NCI-H446 treated with DMSO at 0.1 percent for 48 hours (cell line): ENCODE measurements around the gene ACMSD.
"Not testable (repeated sequence)": the region's sequence is repeated elsewhere in the genome, so short reads cannot be mapped to it uniquely, and the experiment has no call there.

ENCODE experiments used
- DNase-seq: peaks from one replicate; lab custom pipeline; 2025; lab: John Stamatoyannopoulos, UW

ACMSD gene

DNA sequence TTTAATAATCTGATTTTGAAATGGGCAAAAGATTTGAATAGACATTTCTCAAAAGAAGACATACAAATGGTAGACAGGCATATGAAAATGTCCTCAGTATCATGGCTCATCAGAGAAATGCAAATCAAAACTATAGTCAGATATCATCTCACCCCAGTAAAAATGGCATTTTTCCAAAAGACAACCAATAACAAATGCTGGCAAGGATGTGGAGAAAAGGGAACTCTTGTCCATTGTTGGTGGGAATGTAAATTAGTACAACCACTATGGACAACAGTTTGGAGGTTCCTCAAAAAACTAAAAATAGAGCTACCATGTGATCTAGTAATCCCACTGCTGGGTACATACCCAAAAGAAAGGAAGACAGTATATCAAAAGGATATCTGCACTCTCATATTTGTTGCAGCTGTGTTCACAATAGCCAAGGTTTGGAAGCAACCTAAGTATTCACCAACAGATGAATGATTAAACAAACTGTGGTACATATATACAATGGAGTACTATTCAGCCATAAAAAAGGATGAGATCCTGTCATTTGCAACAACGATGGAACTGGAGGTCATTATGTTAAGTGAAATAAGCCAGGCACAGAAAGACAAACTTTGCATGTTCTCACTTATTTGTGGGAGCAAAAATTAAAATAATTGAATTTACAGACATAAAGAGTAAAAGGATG lies 69.2 kb downstream of the ACMSD start:
- DNase-seq, result not testable (repeated sequence)

- no peak for DNase-seq
Measured at GRCh38 chr2:134910763-134911399, 72.5 kb downstream of the ACMSD start.

GRCh38 chr2:134911400-134911785 lies 73.0 kb downstream of the ACMSD start:
- DNase-seq, result no peak

- DNase-seq, result no peak
Measured at GRCh38 chr2:134912361-134912760, 73.9 kb downstream of the ACMSD start.

DNA sequence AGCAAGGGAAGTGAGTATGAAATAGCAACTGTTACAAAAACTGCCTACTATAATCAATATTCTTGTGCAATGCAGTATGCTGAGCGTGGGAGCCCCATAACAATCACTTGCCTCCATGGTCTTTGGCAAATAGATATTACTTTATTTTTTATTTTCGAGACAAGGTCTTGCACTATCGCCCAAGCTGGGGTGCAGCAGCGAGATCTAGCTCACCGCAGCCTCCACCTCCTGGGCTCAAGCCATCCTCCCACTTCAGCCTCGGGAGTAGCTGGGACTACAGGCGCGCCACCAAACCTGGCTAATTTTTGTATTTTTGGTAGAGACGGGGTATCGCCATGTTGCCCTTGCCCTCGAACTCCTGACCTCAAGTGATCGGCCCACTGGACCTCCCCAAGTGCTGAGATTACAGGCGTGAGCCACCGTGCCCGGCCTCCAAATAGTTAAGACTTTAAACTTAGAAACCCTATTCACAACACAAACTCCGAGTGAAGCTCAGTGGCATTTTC lies 79.0 kb downstream of the ACMSD start:
- DNase-seq, result no peak

GRCh38 chr2:134917888-134918525 lies 79.6 kb downstream of the ACMSD start:
- DNase-seq, result peak; percentile 99

- DNase-seq, result peak; percentile 99
Measured at GRCh38 chr2:134918526-134919340, 80.3 kb downstream of the ACMSD start, which contains the start of gene CCNT2. CCNT2 (plus strand) TSS chr2:134918822; CDS start chr2:134918855, 33 bp downstream.

DNA sequence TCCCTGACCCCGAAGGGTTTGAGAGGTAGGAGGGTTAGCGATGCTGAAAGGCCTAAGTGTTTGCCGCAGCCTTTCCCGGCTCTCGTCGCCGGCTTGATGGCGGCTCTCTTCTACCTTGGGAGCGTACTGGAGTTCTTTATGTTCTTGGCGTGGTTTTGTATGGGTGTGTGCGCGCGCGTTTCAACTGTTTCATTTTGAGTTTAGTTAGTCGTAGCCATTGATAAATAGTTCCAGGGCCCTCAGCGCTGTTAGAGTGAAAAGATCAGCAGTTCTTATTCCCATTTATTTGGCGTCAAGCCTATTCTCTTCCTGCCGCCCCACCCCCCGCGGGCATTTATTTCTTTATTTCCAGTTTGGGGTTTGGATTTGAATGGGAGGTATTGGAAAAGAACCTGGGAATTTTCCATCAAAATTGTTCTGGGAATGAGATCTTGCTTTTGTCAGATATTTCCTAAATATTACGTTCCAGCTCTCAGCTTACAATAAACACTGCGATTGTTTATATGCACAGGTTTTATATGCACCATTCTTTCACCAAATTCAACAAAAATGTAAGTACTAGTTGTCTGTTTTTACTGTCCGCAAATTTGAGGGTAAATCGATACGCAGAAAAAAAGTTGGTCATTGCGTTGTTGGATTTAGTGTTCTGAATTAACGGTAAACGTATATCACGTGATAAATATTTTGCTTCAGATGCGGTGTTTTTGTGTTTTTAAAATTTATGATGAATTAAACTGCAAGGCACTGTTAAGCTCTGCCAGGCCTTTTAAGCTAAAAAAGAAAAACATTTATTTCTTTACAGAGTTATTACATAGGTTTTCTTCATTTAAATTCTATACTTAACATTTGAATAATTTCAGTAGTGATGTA lies 81.2 kb downstream of the ACMSD start:
- no peak for DNase-seq

DNA sequence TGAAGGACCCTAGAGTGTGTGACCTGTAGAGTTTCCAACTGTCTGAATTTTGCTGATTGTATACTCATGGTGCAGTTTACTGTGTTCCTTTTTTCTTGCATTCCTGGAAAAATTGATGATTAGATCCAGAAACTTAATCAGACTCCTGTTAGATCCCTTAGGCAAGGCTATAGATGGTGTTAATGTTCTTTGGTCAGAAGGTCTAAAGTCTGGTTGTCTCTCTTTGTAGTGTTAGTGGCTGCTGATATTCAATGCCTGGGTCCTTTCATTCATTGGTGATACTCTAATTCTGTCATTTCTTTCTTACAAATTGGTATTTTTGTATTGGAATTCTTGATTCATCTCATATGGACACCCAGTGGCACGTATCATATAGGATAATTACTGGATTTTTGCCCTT lies 86.5 kb downstream of the ACMSD start:
- no peak for DNase-seq

DNA sequence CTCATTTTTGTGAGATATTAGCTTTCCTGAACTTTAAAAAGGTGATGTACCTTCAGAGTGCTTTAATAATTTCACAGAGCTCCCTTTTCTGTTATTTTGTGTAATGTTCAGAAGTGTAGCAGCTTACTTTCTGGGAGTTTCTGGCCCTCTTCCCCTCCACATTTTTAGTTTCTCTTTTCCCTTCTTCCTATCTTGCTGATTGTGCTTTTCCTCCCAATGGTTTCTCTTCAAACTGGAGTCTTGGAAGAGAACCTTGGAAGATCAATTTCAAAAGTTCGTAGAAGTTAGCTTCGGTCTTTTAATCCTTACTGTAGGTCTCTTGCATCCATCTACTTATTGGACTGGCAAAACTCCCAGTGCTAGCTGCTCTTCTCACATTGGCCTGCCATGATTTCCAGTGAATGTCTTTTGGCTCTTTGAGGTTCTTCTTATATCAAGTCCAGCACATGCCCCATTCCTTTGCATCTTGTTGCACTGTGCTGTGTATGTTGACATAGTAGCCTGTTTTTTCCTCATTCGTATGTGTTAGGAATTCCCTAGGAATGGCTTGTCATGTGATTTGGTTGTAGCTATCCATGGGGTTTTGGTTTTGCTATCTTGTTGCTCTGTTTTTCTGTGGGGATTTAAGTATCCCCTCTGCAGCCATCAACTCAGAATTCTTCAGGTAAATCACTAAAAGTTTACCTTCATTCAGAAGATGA lies 88.0 kb downstream of the ACMSD start:
- no peak for DNase-seq

- DNase-seq, result no peak
Measured at GRCh38 chr2:134927195-134927594, 88.8 kb downstream of the ACMSD start.

- no peak for DNase-seq
Measured at GRCh38 chr2:134932864-134933526, 94.6 kb downstream of the ACMSD start.

GRCh38 chr2:134933732-134934131 lies 95.3 kb downstream of the ACMSD start:
- DNase-seq, result no peak

- no peak for DNase-seq
Measured at GRCh38 chr2:134934150-134934549, 95.7 kb downstream of the ACMSD start.

- DNase-seq, result no peak
Measured at GRCh38 chr2:134934641-134935040, 96.2 kb downstream of the ACMSD start.

GRCh38 chr2:134936691-134937090 lies 98.3 kb downstream of the ACMSD start:
- no peak for DNase-seq

- no peak for DNase-seq
Measured at GRCh38 chr2:134943540-134943939, 105.1 kb downstream of the ACMSD start.

GRCh38 chr2:134944975-134945374 lies 106.6 kb downstream of the ACMSD start:
- DNase-seq, result no peak

GRCh38 chr2:134946073-134946472 lies 107.7 kb downstream of the ACMSD start:
- DNase-seq, result no peak
